DMS53 (cell line): ENCODE measurements around the gene RAPGEF3.

Source experiments
- DNase-seq: peaks from one replicate; lab custom pipeline; 2025; lab: John Stamatoyannopoulos, UW

The RAPGEF3 gene

DNA sequence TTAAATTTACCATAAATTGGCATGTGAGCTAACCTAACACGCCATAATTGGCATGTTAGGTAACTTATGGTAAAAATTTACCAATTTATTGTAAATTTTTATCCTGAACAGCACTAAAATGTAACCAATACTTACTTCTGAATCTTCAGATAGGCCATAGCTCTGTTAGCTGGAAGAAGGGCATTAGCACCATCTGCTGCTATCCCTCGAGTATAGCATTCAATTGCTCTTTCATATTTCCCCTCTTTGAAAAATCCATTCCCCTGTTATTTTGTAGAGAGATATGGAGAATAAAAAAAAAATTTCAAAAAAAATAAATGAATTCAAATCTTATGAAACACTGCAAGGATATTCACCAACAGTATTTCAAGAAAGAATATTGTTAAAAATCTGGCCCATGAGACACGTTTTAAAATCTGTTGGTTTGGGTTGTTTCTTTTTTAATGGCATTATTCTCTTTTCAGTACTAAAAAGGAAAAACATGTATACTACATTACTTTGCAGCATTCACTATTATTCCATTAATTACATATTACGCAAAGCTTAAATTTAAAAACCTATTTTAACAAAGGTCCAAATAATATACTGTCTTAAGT lies 71.9 kb downstream of the RAPGEF3 start:
- DNase-seq: peak; percentile 80
